ENCODE measurements around the gene NUF2. TPM values are rescaled to one million over a fixed set of nuclear protein-coding genes. Genes with fewer than 3 reads are reported as not detected.
"Not testable (repeated sequence)": the region's sequence is repeated elsewhere in the genome, so short reads cannot be mapped to it uniquely, and the experiment has no call there.

NUF2 gene
- total and polyA plus RNA-seq, 2 experiments from 2014 or later, result 11.8 to 13.5 TPM

DNA sequence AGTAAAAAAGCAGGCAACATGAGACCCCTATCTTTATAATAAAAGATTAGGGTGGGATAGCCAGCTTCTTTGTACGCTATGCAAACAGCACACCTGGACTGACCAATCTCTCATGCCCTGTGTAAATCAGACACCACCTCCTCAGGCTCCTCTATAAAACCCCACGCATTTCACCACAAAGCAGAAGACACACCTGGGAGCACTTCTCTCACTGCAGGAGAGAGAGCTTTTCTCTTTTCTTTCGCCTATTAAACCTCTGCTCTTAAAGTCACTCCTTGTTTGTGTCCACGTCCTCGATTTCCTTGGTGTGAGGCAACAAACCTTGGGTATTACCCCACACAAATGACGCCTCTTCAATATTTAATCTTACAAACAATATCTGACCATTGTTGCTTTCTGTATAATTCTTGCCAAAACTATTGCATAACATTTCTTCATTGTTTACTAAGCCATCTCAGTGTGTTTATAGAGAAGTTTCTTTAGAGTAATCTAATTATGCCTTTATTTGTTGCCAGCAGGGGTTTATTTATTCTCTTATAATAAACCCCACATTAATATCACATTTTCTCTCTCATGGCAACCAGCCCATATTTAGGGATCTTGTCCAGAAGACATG lies 31.6 kb upstream of the NUF2 start:
- Histone ChIP-seq H3K9ac (no peak overlapping the region), H3K36me3 (ENCODE audit: low read depth) (no peaks in the 10 kb centered on the region), H3K4me2 (ENCODE audit: unreplicated experiment) (no peak overlapping the region), H3K9me2 (ENCODE audit: insufficient read depth) (no peaks in the 10 kb centered on the region), H3K4me3 (no peak overlapping the region), H3F3A (ENCODE audit: insufficient read depth) (no peaks in the 10 kb centered on the region), H2AFZ (no peak overlapping the region), H3K27ac (no peak overlapping the region), H4K20me1 (ENCODE audit: insufficient read depth) (no peaks in the 10 kb centered on the region), H3K4me1 (ENCODE audit: insufficient read depth) (no peaks in the 10 kb centered on the region), H3K79me2 (ENCODE audit: insufficient read depth) (no peaks in the 10 kb centered on the region), H3K9me3 (ENCODE audit: low read depth) (no peaks in the 10 kb centered on the region), H3K27me3 (replicated peaks; ENCODE audit: insufficient read depth) (no peaks in the 10 kb centered on the region)
- TF ChIP-seq EZH2phosphoT487 (IDR thresholded peaks at IDR 0.05; ENCODE audit: insufficient read depth, low read depth) (no peak), EZH2 (IDR thresholded peaks at IDR 0.05; ENCODE audit: insufficient read depth, poor library complexity, severe bottlenecking) (no peak)
- in situ Hi-C loops (cut with MboI), result no loop called here
- WGBS, 2 experiments (ENCODE audit: low coverage in 1 of 2, low lambda C conversion rate in 2 of 2, missing lambda C conversion rate in 2 of 2), result 55 to 60% methylated on average over 6 of the region's 6 CpGs
- DNase-seq, result peak; percentile 34

DNA sequence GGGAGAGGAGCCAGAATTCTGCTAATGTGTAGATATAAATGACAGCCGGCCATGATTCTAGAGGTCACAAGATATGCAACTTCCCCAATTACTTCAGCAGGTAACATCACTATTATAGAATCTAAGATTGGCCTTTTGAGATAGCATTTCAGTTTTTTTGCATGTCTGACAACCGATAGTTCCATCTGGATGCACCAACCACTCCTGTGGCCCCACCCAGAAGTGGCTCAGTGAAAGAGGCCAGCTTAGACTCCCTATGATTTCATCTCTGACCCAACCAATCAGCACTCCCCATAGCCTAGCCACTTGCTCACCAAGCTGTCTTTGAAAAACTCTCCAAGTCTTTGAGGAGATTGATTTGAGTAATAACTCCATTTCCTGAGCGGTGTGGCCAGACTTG lies 30.3 kb upstream of the NUF2 start:
- no peak overlapping the region for H3K9ac ChIP-seq
- TF ChIP-seq EZH2 (IDR thresholded peaks at IDR 0.05; ENCODE audit: insufficient read depth, poor library complexity, severe bottlenecking) (no peak), EZH2phosphoT487 (IDR thresholded peaks at IDR 0.05; ENCODE audit: insufficient read depth, low read depth) (no peak)
- no peaks in the 10 kb centered on the region for H3K9me2 ChIP-seq (ENCODE audit: insufficient read depth)
- no peaks in the 10 kb centered on the region for H3K9me3 ChIP-seq (ENCODE audit: low read depth)
- no peak overlapping the region for H2AFZ ChIP-seq
- WGBS, 2 experiments (ENCODE audit: low coverage in 1 of 2, low lambda C conversion rate in 2 of 2, missing lambda C conversion rate in 2 of 2), result 87 to 98% methylated on average over 3 of the region's 3 CpGs
- no peaks in the 10 kb centered on the region for H3K79me2 ChIP-seq (ENCODE audit: insufficient read depth)
- no peaks in the 10 kb centered on the region for H3K4me1 ChIP-seq (ENCODE audit: insufficient read depth)
- in situ Hi-C loops (cut with MboI), result no loop called here
- H3K27me3 ChIP-seq (replicated peaks; ENCODE audit: insufficient read depth), result no peaks in the 10 kb centered on the region
- H3K4me3 ChIP-seq, result no peak overlapping the region
- no peaks in the 10 kb centered on the region for H3K36me3 ChIP-seq (ENCODE audit: low read depth)
- no peaks in the 10 kb centered on the region for H4K20me1 ChIP-seq (ENCODE audit: insufficient read depth)
- H3K27ac ChIP-seq, result no peak overlapping the region
- DNase-seq, result no peak
- no peak overlapping the region for H3K4me2 ChIP-seq (ENCODE audit: unreplicated experiment)
- H3F3A ChIP-seq (ENCODE audit: insufficient read depth), result no peaks in the 10 kb centered on the region

DNA sequence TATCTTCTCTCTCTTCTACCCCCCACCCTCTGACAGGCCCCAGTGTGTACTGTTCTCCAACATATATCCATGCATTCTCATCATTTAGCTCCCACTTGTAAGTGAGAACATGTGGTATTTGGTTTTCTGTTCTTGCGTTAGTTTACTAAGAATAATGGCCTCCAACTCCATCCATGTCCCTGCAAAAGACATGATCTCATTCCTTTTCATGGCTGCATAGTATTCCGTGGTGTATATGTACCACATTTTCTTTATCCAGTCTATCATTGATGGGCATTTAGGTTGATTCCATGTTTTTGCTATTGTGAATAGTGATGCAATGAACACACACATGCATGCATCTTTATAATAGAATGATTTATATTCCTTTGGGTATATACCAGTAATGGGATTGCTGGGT lies 29.6 kb upstream of the NUF2 start:
- H3K9me3 ChIP-seq (ENCODE audit: low read depth); DNase-seq; H3F3A ChIP-seq (ENCODE audit: insufficient read depth); H4K20me1 ChIP-seq (ENCODE audit: insufficient read depth); H3K36me3 ChIP-seq (ENCODE audit: low read depth); H3K4me2 ChIP-seq (ENCODE audit: unreplicated experiment); H3K4me3 ChIP-seq; H3K4me1 ChIP-seq (ENCODE audit: insufficient read depth); H2AFZ ChIP-seq; H3K27ac ChIP-seq; H3K79me2 ChIP-seq (ENCODE audit: insufficient read depth); in situ Hi-C loops (cut with MboI); H3K9me2 ChIP-seq (ENCODE audit: insufficient read depth); H3K27me3 ChIP-seq (replicated peaks; ENCODE audit: insufficient read depth); H3K9ac ChIP-seq: not testable (repeated sequence)
- WGBS, 2 experiments (ENCODE audit: low coverage in 1 of 2, low lambda C conversion rate in 2 of 2, missing lambda C conversion rate in 2 of 2), result 97% methylated on average over 2 of the region's 2 CpGs

DNA sequence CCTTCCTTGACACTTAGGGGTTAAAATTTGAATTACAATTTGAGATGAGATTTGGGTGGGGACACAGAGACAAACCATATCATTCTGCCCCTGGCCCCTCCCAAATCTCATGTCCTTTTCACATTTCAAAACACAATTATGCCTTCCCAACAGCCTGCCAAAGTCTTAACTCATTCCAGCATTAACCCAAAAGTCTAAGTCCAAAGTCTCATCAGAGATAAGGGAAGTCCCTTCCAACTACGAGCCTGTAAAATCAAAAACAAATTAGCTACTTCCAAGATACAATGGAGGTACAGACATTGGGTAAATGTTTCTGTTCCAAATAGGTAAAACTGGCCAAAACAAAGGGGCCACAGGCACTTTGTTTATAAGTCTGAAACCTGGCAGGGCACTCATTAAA lies 28.3 kb upstream of the NUF2 start:
- H3K4me2 ChIP-seq (ENCODE audit: unreplicated experiment); H3K27ac ChIP-seq; H3K9me2 ChIP-seq (ENCODE audit: insufficient read depth); H3K9ac ChIP-seq; H3K4me1 ChIP-seq (ENCODE audit: insufficient read depth); H3F3A ChIP-seq (ENCODE audit: insufficient read depth); H3K9me3 ChIP-seq (ENCODE audit: low read depth); DNase-seq; H3K27me3 ChIP-seq (replicated peaks; ENCODE audit: insufficient read depth); H3K36me3 ChIP-seq (ENCODE audit: low read depth); H2AFZ ChIP-seq; H3K79me2 ChIP-seq (ENCODE audit: insufficient read depth); in situ Hi-C loops (cut with MboI); H4K20me1 ChIP-seq (ENCODE audit: insufficient read depth); H3K4me3 ChIP-seq: not testable (repeated sequence)
- WGBS, 2 experiments (ENCODE audit: low coverage in 1 of 2, low lambda C conversion rate in 2 of 2, missing lambda C conversion rate in 2 of 2), result 66 to 68% methylated on average over 1 of the region's 1 CpG

DNA sequence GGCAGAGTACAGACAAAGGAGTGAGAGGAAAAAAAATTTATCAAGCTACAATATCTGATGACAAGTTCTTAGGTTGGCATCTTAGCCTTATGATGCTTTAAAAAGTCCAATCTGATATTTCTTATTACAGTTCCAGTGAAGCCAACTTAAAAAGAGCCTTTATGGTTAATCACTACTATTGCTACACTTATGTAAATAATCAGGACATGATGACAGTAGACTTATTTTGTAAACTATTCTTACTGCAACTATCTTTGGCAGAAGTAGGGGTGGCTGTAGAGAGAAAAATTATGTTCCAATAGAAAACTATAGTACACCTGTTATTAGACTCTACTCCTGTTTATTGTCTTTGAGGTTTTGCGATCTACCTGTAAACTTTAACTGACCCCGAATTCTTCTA lies 25.8 kb upstream of the NUF2 start:
- Histone ChIP-seq H2AFZ (no peak overlapping the region), H3K9ac (no peak overlapping the region), H3K36me3 (ENCODE audit: low read depth) (no peaks in the 10 kb centered on the region), H4K20me1 (ENCODE audit: insufficient read depth) (no peaks in the 10 kb centered on the region), H3F3A (ENCODE audit: insufficient read depth) (no peaks in the 10 kb centered on the region), H3K27me3 (replicated peaks; ENCODE audit: insufficient read depth) (no peaks in the 10 kb centered on the region), H3K9me2 (ENCODE audit: insufficient read depth) (no peaks in the 10 kb centered on the region), H3K27ac (no peak overlapping the region), H3K4me1 (ENCODE audit: insufficient read depth) (no peaks in the 10 kb centered on the region), H3K9me3 (ENCODE audit: low read depth) (no peaks in the 10 kb centered on the region), H3K79me2 (ENCODE audit: insufficient read depth) (no peaks in the 10 kb centered on the region), H3K4me2 (ENCODE audit: unreplicated experiment) (no peak overlapping the region), H3K4me3 (no peak overlapping the region)
- no peak for TF ChIP-seq EZH2 (IDR thresholded peaks at IDR 0.05; ENCODE audit: insufficient read depth, poor library complexity, severe bottlenecking)
- TF ChIP-seq EZH2phosphoT487 (IDR thresholded peaks at IDR 0.05; ENCODE audit: insufficient read depth, low read depth), result no peak
- in situ Hi-C loops (cut with MboI), result no loop called here
- WGBS, 2 experiments (ENCODE audit: low coverage in 1 of 2, low lambda C conversion rate in 2 of 2, missing lambda C conversion rate in 2 of 2), result 89 to 90% methylated on average over 2 of the region's 2 CpGs
- peak; percentile 4 for DNase-seq
